Measurements from ENCODE around the gene POMT2.

POMT2 gene

DNA sequence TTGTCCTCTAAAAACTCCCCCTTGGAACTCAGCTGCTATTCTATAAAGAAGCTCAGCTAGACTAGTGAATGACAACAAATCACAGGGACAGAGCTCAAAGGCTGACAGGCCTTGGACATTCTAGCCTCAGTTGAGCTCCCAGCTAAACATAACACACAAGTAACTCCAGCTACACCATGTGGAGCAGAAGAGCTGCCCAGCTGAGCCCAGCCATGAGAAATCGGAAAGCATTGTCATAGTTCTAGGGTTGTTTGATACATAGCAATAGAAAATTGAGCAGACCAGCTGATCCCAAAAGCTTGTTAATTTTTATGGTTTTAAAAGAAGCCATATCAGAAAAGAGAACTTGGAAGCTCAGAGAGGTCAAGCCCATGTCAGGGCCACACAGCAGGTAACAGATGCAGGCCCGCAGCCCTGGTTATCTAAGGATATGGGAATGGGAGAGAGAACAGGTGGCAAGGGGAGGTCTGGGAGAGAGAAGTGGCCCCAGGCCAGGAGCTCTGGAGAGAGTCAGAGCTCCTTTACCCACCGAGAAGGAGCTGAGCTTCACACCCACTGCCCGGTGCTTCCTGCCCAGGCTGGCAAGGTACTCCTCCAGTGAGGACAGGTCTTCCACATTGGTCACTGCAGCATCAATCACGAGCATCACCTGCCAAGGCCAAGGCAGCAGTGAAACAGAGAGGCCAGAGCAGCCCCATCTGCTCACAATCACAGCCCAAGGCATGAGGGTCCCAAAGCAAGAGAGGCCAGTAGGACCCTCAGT lies 52.6 kb downstream of the POMT2 start:
- no peak for DNase-seq (ENCODE audit: low spot score)

DNA sequence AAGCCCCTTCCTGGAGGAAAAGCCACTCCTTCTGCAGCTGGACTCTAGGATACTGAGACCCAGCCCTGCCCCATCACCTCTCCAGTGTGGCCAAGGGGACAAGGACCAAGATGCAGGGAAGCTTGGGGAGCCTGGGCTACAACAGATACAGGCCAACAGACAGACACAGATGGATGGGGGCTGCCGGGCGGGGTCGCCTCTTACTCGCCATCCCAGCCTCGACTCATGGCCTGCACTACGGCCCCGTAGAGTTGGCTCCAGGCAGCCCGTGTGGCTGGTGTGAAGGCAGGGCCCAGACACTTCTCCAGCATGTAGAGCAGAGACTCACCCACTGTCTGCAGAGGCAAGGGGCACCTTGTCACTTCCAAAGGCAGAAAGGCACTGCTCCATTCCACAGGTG lies 54.3 kb downstream of the POMT2 start:
- no peak for DNase-seq (ENCODE audit: low spot score)

DNA sequence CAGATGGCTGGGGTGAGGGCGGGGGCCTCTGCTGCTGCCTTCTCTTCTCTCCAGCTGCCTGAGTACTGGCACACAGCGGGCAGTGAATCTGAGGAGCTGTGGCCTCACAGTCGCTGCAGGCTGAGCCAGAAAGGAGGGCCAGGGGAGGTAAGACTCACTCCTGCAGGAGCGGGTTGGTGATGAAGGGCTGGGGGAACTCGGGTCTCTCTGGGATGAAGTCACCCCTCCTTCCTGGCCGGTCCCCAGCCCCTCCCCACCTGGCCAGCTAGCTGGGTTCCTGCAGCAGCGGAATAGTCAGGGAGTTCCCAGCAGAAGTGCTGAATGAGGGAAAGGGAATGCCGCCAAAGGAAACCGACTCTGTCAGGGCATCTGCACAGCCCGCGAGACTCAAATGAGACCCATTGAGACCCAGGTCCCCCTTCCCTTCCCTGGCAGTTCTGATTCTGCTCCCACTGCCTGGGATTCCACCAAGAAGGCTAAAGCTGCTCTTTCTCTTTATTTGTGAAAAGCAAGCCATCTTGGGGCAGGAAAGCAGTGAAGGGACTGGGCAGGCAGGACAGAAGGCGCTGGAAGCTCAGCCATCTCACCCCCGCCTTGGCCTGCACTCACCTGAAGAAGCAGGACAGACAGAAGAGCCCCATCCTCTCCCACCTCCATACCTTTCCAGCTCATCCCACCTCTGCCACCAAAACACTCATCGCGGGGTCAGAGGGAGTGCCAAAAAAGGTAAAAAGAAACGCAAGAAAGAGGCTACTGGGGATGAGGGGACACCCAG lies 54.9 kb downstream of the POMT2 start:
- no peak for DNase-seq (ENCODE audit: low spot score)

DNA sequence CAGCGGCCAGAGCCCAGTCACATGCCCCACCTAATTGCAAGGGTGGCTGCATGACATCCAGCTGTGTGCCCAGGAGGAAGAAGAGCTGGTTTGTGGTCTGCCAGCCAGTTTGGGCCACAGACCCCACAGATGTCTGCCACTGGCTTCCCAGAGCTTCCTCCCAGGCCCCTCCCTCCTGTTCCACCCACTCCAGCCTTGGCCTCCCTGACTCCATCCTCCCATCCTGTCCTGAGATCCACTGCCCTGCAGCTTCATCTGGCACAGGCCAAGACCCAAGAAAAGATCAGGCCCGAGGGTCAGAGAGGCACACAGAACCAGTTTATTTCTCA lies 55.5 kb downstream of the POMT2 start:
- DNase-seq (ENCODE audit: low spot score): no peak

DNA sequence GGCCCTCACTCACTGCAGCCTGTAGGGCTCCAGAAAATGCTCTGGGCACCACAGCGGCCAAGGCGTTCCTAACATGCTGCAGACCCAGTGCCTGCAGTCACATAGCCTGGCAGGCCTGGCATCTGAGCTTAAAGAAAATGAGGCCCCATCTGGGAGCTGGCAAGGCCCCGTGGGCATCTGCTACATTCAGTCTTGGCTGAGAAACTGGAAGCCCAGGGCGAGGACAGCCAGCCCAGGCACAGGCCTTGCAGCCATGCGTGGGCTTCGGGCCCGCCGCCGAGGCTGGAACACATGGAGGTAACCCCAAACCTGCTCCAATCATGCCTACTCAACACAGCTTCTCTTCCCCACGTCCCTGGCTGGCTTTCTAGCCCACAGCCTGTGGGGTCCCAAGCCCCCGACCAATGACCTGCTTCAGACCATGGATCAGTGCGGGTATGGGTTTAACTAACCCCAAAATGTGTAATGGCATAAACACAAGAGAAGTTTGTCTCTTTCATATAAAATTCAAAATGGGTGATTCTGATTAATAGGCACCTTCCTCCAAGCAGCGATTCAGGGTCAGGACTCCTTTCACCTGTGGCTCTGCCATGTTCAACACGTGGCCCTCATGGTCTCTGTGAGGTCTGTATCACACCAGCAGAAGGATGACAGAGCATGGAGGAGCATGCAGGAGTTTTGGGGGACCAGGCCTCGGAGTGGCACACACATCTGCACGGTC lies 56.1 kb downstream of the POMT2 start:
- no peak for DNase-seq (ENCODE audit: low spot score)

DNA sequence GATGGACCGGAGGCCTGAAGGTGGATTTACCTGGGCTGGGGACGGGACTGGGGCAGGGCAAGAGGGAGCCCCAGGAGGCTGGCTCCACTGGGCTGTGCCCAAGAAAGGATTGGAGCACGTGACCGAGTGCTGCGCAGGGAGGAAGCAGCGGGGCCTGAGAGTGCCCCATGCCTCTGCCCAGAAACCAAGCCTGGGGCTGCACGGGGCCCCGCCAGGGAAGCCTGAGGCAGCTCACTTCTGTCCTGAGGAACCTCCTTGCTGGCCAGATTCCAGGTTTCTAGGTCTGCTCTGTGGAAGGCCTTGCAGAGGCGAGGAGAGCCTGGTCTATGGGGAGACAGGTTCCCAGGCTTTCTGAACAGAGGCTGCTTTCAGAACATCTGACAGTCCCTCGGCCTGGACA lies 60.1 kb downstream of the POMT2 start:
- DNase-seq (ENCODE audit: low spot score): no peak

DNA sequence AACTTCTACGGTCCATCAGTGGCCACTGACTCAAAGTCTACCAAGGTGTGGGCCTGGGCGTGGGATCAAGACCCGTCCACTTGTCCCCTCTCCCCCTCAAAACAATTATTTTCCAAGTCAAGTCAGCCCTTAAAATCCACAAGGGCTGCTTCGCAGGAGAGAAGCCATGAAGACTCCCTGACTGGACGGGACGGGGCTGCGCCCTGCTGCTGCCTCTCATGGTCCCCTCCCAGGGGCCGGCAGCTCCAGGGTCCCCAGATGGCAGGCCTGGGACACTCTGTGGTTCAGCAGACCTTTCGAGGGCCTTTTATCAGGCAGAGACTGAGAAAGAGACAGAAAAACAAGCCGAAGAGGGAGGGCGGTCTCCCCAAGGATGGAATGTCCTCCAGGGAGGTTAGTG lies 60.5 kb downstream of the POMT2 start:
- DNase-seq (ENCODE audit: low spot score): no peak

DNA sequence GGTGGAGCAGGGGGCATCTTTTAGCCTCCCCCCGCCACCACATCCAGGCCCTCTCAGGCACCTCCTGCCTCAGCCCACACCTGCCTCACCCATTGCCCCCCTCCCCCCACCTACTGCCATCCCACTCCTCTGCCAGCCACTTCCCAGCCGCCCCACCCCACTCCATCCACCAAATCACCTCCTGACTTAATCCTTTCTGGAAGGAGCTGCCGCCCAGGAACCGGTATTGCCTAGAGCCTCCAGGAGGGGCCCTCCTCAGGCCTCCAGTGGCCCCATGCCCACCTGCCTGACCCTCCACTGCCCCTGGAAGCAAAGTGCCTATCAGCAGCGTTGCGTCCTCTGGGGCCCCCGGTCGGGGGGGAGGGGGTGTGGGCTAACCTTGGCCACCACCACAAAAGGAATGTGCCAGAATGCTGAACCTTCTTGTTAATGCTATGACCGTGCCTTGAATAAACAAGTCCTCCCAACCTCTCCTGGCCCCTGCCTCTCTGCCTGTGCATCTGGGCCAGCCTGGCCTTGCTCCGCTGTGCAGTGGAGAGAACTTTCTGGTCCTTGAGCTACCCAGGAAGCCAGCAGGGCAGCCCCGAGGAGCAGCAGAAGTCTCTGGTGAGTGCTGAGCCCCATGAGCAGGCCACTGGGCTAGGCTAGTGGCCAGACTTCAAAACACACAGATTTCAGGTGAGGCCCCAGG lies 61.5 kb downstream of the POMT2 start:
- no peak for DNase-seq (ENCODE audit: low spot score)

DNA sequence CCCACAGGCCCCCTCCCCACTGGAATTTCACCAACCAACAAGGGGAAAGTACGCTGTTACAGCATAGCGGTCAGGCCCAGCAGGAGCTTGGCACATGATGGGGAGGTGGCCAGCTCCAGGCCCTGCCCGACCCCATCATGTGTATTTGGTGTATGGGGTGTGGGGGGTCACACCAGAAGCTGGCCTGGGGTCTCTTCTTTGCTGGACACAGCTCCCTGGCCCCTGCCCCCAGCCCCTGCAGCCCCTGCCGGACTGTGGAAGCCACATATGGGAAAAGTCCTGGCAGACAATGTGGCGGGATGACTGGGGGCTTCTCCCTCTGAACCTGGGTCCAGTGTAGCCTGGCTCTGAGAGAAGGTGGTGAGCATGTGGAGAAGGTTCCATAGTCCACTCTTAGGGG lies 62.1 kb downstream of the POMT2 start:
- DNase-seq (ENCODE audit: low spot score): no peak

DNA sequence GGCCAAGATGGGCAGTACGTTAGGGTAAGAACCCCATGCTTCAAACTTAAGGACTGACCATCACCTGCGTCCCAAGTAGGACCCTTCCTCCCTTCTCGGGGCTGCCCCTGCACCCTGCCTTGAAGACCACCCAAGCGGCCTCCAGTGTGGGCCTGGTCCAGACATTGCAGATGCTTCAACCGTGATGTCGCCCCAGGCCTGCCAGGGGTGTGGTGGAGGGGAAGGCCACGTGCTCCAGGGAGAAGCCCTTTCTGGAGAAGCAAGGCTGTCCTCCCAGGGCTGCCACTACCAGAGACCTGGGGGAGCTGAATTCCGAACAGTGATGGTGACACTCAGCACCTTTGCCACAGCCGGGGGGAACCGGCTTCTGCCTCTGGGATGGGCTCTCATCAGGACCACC lies 63.0 kb downstream of the POMT2 start:
- no peak for DNase-seq (ENCODE audit: low spot score)

DNA sequence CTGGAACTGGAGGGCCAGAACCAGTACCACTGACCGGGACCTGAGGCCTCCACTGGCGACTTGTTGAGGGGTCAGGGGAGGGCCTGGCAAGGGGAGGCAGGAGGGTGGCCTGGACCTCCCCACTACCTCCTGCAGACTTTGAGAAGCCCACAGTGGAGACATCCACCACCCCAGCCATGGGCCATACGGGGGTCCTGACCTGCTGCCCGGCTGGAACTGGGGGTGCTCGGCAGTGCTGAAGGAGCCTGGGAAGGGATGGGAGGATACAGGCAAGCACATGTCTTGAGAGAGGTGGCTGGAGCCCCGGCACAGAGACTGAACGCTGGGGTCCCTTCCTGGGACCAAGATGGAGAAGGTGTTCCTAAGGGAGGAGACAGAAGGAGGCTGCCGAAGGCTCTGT lies 64.0 kb downstream of the POMT2 start:
- DNase-seq (ENCODE audit: low spot score): no peak

DNA sequence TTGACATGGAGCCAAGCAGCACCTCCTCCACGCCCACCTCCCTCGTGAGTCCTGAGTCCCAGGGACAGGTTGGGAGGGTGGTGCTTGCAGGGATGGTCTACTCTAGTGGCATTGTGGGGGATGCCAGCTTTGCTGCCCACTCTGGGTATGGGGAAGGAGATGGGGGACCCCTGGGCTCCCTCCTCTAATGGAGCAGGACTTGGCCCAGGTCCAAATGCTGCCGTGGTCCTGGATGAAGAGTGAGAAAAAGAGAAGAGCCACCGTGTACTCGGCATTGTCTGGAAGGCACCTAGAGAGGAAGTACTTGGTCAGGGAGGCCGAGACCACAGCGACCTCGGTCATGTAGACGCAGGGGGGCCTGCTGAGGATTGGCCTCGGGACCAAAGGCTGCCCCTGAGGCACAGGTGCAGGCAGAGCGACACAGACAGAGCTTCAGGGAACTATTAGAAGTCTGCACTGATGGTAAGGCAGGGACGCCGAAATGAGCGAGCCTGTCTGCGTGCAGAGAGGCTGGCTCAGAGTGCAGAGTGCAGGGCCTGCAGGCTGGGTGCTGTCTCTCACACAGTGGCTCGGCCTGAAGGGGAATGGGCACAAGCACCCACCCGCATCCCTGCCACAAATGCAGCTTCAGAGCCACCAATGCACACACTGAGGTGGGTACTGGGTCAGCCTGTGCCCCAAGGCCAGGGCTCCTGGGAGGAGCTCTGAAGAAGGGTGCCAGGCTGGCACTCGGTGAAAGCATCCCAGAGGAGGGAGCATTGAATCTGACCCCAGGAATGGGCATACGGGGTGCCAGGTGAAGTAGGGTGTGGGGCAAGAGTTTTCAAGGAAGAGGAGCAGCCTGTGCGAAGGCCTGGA lies 67.1 kb downstream of the POMT2 start:
- DNase-seq (ENCODE audit: low spot score): no peak

DNA sequence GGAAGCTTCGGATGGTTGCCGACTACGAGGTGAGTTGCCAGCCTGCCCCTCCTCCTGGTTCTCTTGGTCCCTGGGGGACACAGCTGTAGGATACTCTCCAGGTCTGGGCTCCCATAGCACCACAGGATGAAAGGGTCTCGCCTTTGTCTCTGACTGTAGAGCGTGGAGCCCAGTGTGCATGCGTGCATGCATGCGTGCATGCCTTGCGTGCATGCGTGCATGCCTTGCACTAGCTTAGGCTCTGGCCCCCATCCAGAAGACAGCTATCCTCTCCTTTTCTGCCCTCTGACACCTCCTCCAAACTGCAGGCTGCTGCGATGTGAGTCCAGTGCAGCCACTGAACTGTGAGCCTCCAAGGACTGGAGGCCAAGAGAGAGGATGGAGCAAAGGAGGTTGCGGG lies 68.8 kb downstream of the POMT2 start:
- no peak for DNase-seq (ENCODE audit: low spot score)

DNA sequence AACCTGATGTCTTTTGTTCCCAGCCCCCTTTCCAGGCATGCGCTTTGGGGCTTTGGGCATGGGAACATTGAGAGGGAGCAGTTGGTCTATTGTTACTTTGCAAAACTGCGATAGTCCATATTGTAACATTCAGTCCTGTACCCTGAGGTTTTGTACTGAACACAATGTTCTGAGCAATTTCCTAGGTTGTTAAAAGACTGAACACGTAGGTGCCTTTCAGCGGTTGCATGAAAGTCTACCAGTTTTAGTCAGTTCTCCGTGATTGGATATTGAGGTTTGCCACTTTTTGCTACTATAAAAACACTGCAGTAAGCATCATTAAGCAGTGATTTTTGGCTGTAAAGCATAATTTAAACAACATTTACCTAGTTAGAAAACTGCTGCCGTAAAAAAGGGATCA lies 69.8 kb downstream of the POMT2 start:
- no peak for DNase-seq (ENCODE audit: low spot score)

DNA sequence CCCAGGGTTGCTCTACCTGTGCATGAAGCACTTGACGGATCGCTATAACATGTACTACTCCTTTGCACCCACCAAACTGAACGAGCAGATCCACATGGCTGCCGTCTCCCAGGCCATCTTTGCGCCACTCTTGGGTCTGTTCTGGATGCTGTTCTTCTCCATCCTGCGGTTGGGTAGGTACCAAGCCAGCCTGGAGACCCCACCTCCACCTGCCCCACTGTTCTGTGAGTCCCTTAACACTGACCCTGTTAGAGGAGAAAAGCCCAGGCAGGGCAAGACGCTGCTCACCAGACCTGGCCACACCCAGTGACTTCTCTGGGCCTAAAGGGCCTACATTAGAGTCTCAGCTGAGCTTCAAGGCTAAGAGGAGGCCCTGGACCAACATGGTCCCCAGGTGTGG lies 71.4 kb downstream of the POMT2 start:
- DNase-seq (ENCODE audit: low spot score): no peak

DNA sequence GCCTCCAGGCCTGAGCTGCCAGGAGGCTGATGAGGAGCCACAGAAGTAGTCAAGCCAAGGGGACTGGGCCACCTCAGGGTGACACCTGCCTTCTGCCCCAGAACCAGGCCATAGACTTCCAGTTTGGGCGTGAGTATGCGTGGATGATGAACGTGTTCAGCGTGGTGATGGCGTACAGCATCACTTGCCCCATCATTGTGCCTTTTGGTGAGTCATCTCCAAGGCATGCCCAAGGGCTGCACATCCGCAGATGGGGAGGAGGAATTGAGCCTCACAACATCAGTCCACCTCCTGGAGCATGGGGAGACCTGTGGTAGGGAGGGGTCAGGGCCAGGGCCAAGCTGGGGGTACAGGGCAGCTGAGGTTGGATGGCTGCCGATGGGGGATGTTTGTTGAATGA lies 72.0 kb downstream of the POMT2 start:
- no peak for DNase-seq (ENCODE audit: low spot score)

DNA sequence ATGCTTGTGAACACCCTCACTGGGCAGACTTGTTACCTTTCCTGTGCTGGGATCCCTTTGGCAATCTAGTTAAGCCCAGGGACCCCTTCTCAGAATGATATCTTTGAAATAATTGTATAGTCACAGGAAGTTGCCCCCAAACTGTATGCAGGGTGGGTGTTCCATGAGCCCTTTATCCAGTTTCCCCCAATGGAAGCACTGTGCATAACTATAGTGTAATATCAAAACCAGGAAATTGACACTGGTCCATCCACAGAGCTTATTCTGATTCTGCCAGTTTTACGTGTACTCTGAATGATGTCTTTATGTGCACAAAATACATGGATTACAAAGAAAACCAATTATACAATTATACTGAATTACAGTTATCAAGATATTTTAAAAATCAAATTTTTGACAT lies 73.9 kb downstream of the POMT2 start:
- DNase-seq (ENCODE audit: low spot score): no peak

DNA sequence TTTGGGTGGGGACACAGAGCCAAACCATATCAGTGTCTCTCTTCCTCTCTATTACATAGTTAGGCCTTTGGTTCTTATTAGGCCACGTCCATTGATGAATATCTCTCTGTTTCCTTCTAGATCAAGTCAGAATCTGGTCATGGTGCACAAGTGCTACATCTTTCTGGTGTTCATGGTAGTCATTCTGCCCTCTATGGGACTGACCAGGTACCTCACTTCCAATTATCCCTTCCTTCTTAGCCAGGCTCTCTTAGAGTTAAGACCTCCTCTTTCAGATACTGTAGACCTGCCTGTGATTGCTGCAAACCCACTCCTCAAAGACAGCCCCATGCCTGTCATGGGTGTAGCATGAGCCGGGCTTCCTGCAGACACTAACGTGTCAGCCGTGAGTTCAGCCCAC lies 74.9 kb downstream of the POMT2 start:
- no peak for DNase-seq (ENCODE audit: low spot score)

DNA sequence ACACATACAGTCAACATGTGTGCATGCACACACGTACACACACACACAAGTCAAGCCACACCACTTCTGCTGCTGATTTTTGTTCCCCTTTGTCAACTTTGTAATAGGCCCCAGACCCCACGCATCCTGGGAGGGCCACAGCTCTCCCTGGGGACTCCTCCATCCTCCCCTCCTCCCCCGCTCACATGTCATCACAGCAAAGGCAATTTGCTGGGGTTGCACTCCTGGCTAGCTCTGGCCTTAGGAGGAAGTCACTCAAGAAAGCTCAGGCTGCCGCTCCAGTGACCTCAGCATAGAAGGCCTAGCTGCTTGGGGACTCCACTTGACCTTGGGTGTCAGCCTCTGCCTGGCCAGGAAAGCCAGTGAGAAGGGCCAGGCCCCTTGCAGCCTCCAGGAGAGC lies 76.8 kb downstream of the POMT2 start:
- no peak for DNase-seq (ENCODE audit: low spot score)

DNA sequence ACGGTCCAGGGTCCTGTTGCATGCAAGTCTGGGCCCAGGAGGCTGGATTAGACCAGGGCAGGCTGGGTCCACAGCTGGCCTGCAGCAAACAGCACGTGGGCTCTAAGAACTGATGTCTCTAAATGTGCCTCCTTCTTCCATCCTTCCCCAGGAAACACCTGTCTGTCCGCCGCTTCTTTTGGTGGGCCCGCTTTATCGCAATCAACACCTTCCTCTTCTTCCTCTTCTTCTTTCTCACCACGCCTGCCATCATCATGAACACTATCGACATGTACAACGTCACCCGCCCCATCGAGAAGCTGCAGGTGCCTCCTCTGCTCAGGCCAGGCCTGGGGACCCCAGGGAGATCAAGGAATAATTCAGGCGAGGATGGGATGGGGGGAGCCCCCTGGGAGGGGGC lies 77.9 kb downstream of the POMT2 start:
- DNase-seq (ENCODE audit: low spot score): no peak

DNA sequence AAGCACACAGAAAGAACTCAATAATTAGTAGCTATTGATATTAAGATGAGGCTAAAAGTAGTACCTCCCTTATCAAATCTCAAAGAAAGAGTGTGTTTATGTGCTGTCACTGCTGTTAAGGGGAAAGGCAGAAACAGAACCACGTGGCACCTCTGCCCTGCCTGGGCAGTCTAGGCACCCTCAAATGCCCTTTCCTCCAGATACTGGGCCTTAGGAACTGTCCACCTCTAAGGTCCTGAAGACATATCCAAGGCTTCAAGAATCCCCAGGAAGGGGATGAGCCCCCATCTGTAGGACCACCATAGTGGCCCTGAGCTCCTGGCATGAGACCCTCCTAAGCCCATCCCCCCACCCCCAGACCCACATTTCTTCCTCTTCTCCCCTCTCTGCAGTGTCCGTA lies 78.7 kb downstream of the POMT2 start:
- DNase-seq (ENCODE audit: low spot score): no peak

All from CD4-positive, alpha-beta T cell treated with Interleukin-6 at 100 ng/mL for 8 hours (primary cell).